ENCODE measurements around the gene KCNIP3. TPM values are rescaled to one million over a fixed set of nuclear protein-coding genes. Genes with fewer than 3 reads are reported as not detected.

Gene KCNIP3
- total and polyA plus RNA-seq, 10 donors = 0.59 to 5.2 (median 3.0) TPM

DNA sequence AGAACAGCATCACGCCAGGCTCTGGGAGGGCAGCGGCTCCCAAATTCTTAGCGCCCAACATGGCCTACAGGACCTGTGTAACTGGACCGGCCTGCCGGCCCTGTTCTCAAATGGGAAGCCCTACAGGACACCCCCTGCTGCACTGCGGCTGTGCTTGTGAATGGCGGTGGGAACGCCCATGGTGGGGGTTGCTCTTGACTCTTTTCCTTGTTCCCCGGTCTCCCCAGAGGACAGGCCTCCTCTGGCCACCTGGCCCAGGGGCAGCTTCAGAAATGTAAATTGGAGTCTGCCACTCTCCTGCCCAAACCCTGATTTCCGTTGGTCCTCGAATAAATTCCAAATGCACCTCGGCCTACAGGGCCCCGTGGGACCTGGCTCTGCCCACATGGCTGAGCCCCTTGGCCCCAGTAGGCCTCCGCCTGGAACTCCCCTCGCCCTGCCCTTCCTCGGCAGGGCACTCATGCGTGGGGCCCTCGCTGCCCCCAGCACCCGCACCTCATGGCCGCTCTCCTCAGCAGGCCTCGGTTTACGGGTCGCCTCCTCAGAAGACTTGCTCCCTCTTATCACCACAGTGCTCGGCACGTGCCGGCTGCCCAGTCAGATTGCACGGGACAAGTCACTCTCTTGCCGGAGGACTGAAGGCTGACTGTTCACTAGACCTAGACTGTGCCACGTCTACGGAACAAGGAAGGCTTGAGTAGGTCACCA, 29.4 kb downstream of the KCNIP3 start:
- Histone ChIP-seq H3K27me3 (replicated peaks in 1 of 7) (no peaks in the 10 kb centered on the region), H3K9me3 (no peaks in the 10 kb centered on the region), H3K4me3 (no peak overlapping the region), H3K4me1 (no peaks in the 10 kb centered on the region), H3K27ac (no peak overlapping the region), H3K36me3 (no peaks in the 10 kb centered on the region)
- DNase-seq = no peak
- TF ChIP-seq, protein P1, sequence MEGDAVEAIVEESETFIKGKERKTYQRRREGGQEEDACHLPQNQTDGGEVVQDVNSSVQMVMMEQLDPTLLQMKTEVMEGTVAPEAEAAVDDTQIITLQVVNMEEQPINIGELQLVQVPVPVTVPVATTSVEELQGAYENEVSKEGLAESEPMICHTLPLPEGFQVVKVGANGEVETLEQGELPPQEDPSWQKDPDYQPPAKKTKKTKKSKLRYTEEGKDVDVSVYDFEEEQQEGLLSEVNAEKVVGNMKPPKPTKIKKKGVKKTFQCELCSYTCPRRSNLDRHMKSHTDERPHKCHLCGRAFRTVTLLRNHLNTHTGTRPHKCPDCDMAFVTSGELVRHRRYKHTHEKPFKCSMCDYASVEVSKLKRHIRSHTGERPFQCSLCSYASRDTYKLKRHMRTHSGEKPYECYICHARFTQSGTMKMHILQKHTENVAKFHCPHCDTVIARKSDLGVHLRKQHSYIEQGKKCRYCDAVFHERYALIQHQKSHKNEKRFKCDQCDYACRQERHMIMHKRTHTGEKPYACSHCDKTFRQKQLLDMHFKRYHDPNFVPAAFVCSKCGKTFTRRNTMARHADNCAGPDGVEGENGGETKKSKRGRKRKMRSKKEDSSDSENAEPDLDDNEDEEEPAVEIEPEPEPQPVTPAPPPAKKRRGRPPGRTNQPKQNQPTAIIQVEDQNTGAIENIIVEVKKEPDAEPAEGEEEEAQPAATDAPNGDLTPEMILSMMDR (IDR thresholded peaks at IDR 0.05 in 8 of 11, conservative IDR thresholded peaks at IDR 0.05 in 3 of 11) = no peak
- TF ChIP-seq POLR2AphosphoS5 (IDR thresholded peaks at IDR 0.05) = no peak
- no peak for TF ChIP-seq POLR2A (IDR thresholded peaks at IDR 0.05)
- intact Hi-C loops (cut with DNase I; ENCODE audit: low total_unique reads) = no loop called here
- WGBS, 5 donors = 90 to 97% (median 95%) methylated on average over 25 to 30 of the region's 30 CpGs

DNA sequence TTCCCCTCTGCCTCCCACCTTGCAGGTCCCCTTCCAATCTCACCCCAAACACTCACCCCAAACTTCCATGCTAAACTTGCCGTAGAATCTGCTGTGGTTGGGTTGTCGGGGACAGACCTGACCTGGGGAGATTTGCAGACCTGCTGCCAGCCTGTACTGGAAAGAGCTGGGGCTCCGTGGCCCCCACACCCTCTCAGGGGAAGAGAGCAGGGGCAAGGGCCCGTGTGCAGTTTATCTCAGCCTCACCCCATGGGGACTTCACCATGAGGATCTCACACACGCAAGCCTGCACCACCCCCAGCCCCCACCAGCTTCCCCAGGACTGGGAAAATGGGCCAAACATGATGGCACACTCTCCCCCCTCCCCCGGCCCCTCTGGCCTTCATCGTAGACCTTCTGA, 30.7 kb downstream of the KCNIP3 start:
- no peaks in the 10 kb centered on the region for H3K27me3 ChIP-seq (replicated peaks in 1 of 7)
- no peaks in the 10 kb centered on the region for H3K36me3 ChIP-seq
- 77 to 86% (median 83%) methylated on average over 6 to 7 of the region's 7 CpGs for WGBS, 5 donors
- TF ChIP-seq POLR2A (IDR thresholded peaks at IDR 0.05) (no peak), POLR2AphosphoS5 (IDR thresholded peaks at IDR 0.05) (no peak)
- TF ChIP-seq, protein P1 (IDR thresholded peaks at IDR 0.05 in 8 of 11, conservative IDR thresholded peaks at IDR 0.05 in 3 of 11) = no peak
- intact Hi-C loops (cut with DNase I; ENCODE audit: low total_unique reads) = no loop called here
- H3K27ac ChIP-seq = no peak overlapping the region
- DNase-seq = no peak
- H3K9me3 ChIP-seq = no peaks in the 10 kb centered on the region
- no peaks in the 10 kb centered on the region for H3K4me1 ChIP-seq
- no peak overlapping the region for H3K4me3 ChIP-seq

DNA sequence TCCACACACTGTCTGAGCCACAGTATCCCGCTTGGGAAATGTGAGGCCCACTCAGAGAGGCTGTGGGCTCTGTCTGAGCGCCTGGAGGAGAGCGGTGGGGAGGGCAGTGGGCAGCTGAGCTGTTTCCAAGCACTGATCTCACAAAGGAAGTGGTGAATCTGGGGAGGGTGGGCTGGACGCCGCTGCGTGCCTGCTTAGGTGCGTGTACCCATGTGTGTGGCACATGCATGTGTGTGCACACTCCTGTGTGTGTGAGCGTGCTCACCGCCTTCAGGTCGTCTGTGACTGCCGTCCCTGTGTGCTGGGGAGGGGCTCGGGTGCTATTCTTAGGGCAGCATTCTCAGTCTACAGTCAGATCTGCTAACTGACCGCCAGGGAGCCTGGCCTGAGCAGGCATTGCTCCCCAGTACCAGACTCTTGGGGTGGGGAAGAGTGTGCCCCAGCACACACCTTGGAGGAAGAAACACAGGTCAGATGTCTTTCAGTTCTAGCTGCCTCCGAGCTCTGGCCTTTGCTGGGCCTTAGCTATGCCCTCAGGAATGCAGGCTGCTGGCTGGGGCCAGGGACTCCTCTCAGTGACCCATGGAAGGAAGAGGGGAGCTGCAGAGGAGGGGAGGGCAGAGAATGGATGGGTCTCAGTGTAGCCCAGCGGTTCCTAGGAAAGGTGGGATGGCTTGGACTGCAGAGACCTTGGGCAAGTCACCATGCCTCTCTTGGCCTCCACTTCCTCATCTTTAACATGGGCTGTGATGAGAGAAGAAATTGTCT, 31.4 kb downstream of the KCNIP3 start:
- Histone ChIP-seq H3K4me1 (no peaks in the 10 kb centered on the region), H3K9me3 (no peaks in the 10 kb centered on the region), H3K27ac (no peak overlapping the region), H3K4me3 (no peak overlapping the region), H3K27me3 (replicated peaks in 1 of 7) (no peaks in the 10 kb centered on the region), H3K36me3 (no peaks in the 10 kb centered on the region)
- WGBS, 5 donors = 69 to 79% (median 76%) methylated on average over 6 to 15 of the region's 15 CpGs
- TF ChIP-seq POLR2A (IDR thresholded peaks at IDR 0.05) (no peak), POLR2AphosphoS5 (IDR thresholded peaks at IDR 0.05) (no peak)
- TF ChIP-seq, protein P1 (IDR thresholded peaks at IDR 0.05 in 8 of 11, conservative IDR thresholded peaks at IDR 0.05 in 3 of 11) = no peak
- no peak for DNase-seq
- intact Hi-C loops (cut with DNase I; ENCODE audit: low total_unique reads) = no loop called here

DNA sequence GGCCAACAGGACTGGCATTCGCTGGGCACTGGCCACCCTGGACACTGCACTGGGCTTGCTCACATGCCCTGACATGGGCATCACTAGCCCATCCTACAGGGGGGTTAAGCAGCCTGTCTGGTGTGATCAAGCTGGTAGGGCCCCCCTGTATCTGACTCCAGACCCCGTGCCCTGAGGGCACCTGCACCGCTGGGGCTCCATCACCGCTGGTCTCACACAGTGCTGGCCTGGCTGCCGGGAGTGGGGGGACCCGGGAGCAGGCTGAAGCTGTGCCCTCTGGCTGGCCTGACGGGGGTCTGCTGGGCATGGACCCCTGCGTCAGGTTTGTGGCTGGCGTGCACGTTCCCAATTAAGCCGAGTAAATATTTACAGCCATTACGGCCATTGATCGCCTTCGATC, 32.3 kb downstream of the KCNIP3 start:
- Histone ChIP-seq H3K9me3 (no peaks in the 10 kb centered on the region), H3K4me3 (no peak overlapping the region), H3K4me1 (no peaks in the 10 kb centered on the region), H3K27ac (no peak overlapping the region), H3K27me3 (replicated peaks in 1 of 7) (no peaks in the 10 kb centered on the region), H3K36me3 (no peaks in the 10 kb centered on the region)
- 92 to 97% (median 94%) methylated on average over 11 to 14 of the region's 14 CpGs for WGBS, 5 donors
- TF ChIP-seq POLR2AphosphoS5 (IDR thresholded peaks at IDR 0.05) = no peak
- intact Hi-C loops (cut with DNase I; ENCODE audit: low total_unique reads) = no loop called here
- no peak for DNase-seq
